Right ventricle myocardium superior (tissue), 1 donor: Measurements from ENCODE around the gene CATSPER3. TPM values are rescaled to one million over a fixed set of nuclear protein-coding genes. Genes with fewer than 3 reads are reported as not detected.
A peak's percentile ranks its signal among the peaks of the same experiment; 100 is the strongest.

Source experiments
- ATAC-seq: fragments of 200-7000 bp; cut with Tn5 transposase; one replicate; pipeline ENCODE4 v1.9.1; 2020; ENCODE audit warnings: mild to moderate bottlenecking; ENCODE audit not compliant: poor library complexity
- DNase-seq: peaks from one replicate; pipeline ENCODE4 v3.0.0-alpha.2; 2020
- intact Hi-C: fragments of 100-400 bp; cut with DNase I; formaldehyde crosslinking; loops from one replicate; pipeline ENCODE4 v1.11.2; 2022
- microRNA-seq: library from miRNA; unstranded; fragments of <30 nt; microRNA quantifications from one replicate; pipeline ENCODE4 v1.2.0, GENCODE V29; 2020
- total RNA-seq: library from RNA; stranded (reverse); fragmentation: NEBNext Ultra II Directional; extraction: Animal tissue kit (Norgen Biotek cat#: 25700); gene quantifications from one replicate; pipeline ENCODE4 v1.2.1, GENCODE V29; 2021
- donor health status: DM: no; HTN: yes; CAD: no; lungs with severe emphysema.

Gene CATSPER3
- total RNA-seq, 1 donor from 2014 or later: 0.32 TPM

GRCh38 chr5:135051399-135051798, 83.7 kb downstream of the CATSPER3 start:
- no peak for ATAC-seq
- intact Hi-C loops: loop anchor here (10.0 kb wide), 1 partner anchor 143 kb away; no protein-coding TSS in a partner anchor
- no peak for DNase-seq

GRCh38 chr5:135051872-135052271, 84.2 kb downstream of the CATSPER3 start:
- intact Hi-C loops: loop anchor here (10.0 kb wide), 1 partner anchor 143 kb away; no protein-coding TSS in a partner anchor
- ATAC-seq (no peak), DNase-seq (no peak)

- ATAC-seq (no peak), DNase-seq (no peak)
- intact Hi-C loops: loop anchor here (10.0 kb wide), 1 partner anchor 142 kb away; no protein-coding TSS in a partner anchor
Measured at GRCh38 chr5:135052511-135053145, 84.9 kb downstream of the CATSPER3 start.

- intact Hi-C loops: loop anchor here (10.0 kb wide), 1 partner anchor 142 kb away; no protein-coding TSS in a partner anchor
- ATAC-seq (no peak), DNase-seq (no peak)
Measured at GRCh38 chr5:135053278-135053677, 85.6 kb downstream of the CATSPER3 start.

GRCh38 chr5:135053989-135054388, 86.3 kb downstream of the CATSPER3 start:
- DNase-seq: no peak
- intact Hi-C loops: loop anchor here (10.0 kb wide), 1 partner anchor 141 kb away; no protein-coding TSS in a partner anchor
- no peak for ATAC-seq

GRCh38 chr5:135054546-135054945, 86.8 kb downstream of the CATSPER3 start:
- intact Hi-C loops: loop anchor here (10.0 kb wide), 1 partner anchor 140 kb away; no protein-coding TSS in a partner anchor
- no peak for ATAC-seq
- DNase-seq: no peak

- peak; percentile 82 for DNase-seq
Measured at GRCh38 chr5:135055396-135055795, 87.7 kb downstream of the CATSPER3 start.

GRCh38 chr5:135056316-135057030, 88.8 kb downstream of the CATSPER3 start:
- intact Hi-C loops: loop anchor here (10.0 kb wide), 1 partner anchor 138 kb away; no protein-coding TSS in a partner anchor
- ATAC-seq: no peak
- no peak for DNase-seq

More at GRCh38 chr5:135055396-135055795, 87.7 kb downstream of the CATSPER3 start:
- intact Hi-C loops: loop anchor here (10.0 kb wide), 1 partner anchor 139 kb away; no protein-coding TSS in a partner anchor
- peak; percentile 99 for ATAC-seq

- DNase-seq (no peak), ATAC-seq (no peak)
- intact Hi-C loops: loop anchor here (10.0 kb wide), 1 partner anchor 138 kb away; no protein-coding TSS in a partner anchor
Measured at GRCh38 chr5:135057233-135057632, 89.5 kb downstream of the CATSPER3 start.

GRCh38 chr5:135058331-135058732, 90.6 kb downstream of the CATSPER3 start:
- intact Hi-C loops: loop anchor here (10.0 kb wide), 1 partner anchor 136 kb away; no protein-coding TSS in a partner anchor
- no peak for DNase-seq
- ATAC-seq: no peak

- ATAC-seq (no peak), DNase-seq (no peak)
- intact Hi-C loops: loop anchor here (10.0 kb wide), 1 partner anchor 136 kb away; no protein-coding TSS in a partner anchor
Measured at GRCh38 chr5:135059000-135059923, 91.6 kb downstream of the CATSPER3 start.

GRCh38 chr5:135060021-135060420, 92.3 kb downstream of the CATSPER3 start:
- intact Hi-C loops: no loop called here
- DNase-seq (no peak), ATAC-seq (no peak)

GRCh38 chr5:135061001-135061400, 93.3 kb downstream of the CATSPER3 start:
- ATAC-seq: no peak
- DNase-seq: no peak
- intact Hi-C loops: no loop called here

Small RNA genes lying within 50 kb of the gene (microRNA-seq; reads per million reads assigned to microRNA genes)
- not detected for gene MIR4461

Other genes with a start within 250 kb of the CATSPER3 start
- gene CAMLG, start 229.4 kb upstream of the CATSPER3 start, total RNA-seq: 17.1 TPM
- 26.3 TPM for gene DDX46, start 209.1 kb upstream of the CATSPER3 start, total RNA-seq
- gene C5orf24, start 121.9 kb upstream of the CATSPER3 start, total RNA-seq: 21.9 TPM
- 54.2 TPM for gene TXNDC15, start 93.5 kb upstream of the CATSPER3 start, total RNA-seq
- 28.9 TPM for gene PCBD2, start 62.8 kb upstream of the CATSPER3 start, total RNA-seq
- not detected for gene PITX1, start 66.3 kb downstream of the CATSPER3 start, total RNA-seq